Midbrain (tissue), 1 donor: ENCODE results near the gene KIAA0232.
"Not testable (repeated sequence)": the region's sequence is repeated elsewhere in the genome, so short reads cannot be mapped to it uniquely, and the experiment has no call there.

Experiments used
- DNase-seq: peaks from one replicate; lab custom pipeline; 2025; lab: John Stamatoyannopoulos, UW

KIAA0232 gene

DNA sequence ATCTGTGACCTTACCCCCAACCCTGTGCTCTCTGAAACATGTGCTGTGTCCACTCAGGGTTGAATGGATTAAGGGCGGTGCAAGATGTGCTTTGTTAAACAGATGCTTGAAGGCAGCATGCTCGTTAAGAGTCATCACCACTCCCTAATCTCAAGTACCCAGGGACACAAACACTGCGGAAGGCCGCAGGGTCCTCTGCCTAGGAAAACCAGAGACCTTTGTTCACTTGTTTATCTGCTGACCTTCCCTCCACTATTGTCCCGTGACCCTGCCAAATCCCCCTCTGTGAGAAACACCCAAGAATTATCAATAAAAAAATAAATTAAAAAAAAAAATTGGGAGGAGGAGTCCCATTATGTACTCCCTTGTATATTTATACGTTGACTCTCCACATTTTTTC lies 26.2 kb upstream of the KIAA0232 start:
- DNase-seq: not testable (repeated sequence)

DNA sequence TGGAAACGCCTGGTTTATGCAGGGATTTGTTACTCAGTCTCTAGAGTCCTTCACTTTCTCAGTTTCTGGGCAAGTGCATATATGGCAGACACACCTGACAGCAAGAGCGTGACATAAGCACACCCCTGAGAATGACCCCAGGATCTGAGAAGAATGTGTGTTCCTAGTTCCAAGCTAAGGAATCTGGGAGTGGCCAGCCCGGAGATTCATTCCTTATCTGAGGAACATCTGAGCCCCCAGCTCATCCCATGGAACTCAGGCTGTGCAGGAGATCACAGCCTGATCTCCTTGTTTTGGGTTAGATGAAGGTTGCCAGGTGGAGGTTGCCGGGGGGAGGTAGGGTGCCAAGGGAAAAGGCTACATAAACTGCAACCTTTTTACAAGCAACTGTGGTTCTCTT lies 23.8 kb upstream of the KIAA0232 start:
- no peak for DNase-seq

DNA sequence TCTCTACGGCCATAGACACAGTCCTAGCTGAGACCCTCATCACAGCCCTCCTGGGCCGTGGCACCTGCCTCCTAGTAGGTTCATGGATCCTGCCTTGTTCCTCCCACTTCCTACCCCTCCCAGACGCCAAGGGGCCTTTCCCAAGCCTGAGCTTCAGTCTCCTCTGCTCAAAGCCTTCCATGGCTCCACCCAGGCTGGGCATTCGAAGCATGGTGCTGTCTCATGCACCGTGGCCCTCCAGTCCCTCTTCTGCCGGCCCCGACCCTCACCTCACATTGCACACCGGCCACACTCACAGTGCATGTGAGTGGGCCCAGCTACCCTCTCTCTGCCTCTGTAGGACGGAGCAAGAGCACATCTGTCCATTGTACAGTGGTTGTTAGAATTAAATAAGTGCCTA lies 21.7 kb upstream of the KIAA0232 start:
- DNase-seq: no peak

DNA sequence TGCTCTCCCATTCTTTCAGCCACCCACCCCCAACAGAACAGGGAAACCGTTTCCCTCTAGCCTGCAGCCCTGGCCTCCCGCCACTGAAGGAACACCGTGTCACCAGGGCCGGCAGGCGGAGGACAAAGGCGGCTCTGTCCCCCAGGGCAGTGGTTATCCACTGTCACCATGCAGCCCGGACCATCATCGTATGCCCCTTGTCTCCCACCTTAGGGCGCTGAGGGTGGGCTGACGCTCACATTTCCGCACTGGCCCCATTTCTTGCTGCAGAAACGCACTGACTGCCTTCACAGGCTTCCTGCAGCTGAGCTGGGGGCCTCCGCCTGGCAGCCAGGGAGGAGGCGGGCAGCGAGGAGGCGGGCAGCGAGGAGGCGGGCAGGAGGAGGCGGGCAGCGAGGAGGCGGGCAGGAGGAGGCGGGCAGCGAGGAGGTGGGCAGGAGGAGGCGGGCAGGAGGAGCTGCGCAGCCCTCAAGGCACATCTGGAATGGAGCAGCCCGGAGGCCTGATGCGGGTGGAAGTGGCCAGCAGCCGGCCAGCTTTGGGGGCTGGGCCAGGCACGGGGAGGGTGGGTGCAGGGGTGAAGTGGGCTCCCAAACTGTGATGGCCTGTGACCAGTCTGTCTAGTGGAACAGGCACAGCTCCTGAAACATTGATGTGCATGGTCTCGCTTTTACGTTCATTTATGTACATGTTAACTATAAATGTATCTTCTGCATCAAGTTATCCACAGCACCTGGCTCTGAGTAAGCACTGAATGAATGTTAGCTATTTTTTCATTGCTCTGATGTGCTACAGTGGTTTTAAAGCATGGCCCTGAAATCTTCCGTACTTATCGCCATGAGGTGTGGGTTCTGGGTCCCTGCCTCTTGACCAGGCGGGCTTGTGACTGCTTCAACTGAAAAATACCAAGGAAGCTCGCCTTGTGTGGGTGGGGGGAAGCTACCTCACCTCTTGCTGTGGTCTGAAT lies 20.6 kb upstream of the KIAA0232 start:
- peak; percentile 65 for DNase-seq

DNA sequence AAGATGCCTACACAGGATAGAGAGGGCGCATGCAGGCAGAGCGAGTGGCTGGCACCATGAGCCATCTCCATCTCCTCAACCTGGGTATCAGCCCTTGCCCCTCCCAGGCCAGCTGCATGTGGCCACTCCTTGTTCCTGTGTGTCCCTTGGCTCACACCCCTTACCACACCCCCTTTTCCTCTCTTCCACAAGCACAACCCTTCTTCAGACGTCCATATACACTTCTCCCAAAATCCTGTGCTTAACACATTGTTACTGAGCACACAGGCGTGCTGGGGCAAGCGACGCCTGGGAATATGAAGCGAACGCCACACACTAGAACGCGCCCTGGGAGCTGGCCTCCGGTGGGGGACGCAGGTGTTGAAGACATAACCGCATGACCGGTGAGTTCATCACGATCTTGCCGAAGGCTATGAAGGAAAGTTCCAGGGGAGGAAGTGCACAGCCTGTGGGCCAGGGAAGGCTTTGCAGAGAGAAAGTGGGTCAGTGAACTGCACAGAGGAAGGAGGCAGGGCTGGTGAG lies 19.1 kb upstream of the KIAA0232 start:
- DNase-seq: no peak

DNA sequence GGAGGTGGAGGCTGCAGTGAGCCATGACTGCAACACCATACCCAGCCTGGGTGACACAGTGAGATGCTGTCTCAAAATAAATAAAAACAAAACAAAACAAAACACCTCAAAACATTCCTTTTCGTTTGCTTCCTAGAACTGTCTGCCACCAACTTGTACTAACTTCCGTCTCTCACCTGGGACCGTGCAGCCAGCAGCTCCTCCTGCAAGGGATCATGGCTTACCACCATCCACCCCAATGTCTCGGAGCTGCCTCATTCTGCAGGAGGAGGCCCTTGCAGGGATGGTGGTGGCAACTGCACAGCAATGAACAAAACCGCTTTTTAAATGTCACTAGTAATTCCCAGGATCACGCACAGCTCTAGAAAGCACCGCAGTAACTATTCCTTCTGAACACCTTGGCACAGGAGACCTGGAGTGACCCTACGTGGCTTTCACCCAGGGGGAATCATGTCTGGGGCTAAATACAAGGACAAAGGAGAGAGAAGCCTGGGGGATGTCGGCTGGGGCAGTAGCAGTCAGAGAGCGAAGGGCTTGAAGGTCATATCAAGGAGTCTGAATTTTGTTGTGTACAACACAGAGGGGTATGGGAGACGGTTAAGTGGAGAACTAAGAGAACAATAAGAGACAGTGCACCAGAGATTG lies 17.4 kb upstream of the KIAA0232 start:
- DNase-seq: no peak

DNA sequence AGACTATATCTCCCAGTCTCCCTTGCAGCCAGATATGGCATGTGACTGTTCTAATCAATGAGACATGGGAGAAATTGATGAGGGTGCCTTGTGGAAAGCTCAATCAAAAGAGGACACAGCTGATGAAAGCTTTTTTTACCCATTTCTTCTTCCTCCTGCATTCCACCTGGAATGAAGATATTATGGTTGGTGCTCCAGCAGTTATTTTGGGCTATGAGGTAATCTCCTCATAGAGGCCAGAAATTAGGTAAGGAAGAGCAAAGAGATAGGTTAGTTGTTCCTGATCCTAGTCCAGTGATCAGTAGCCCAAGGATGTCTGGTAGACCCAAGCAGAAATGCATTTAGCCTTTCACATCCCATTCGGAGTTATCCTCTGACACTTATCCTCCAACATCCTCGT lies 16.8 kb upstream of the KIAA0232 start:
- DNase-seq: no peak

DNA sequence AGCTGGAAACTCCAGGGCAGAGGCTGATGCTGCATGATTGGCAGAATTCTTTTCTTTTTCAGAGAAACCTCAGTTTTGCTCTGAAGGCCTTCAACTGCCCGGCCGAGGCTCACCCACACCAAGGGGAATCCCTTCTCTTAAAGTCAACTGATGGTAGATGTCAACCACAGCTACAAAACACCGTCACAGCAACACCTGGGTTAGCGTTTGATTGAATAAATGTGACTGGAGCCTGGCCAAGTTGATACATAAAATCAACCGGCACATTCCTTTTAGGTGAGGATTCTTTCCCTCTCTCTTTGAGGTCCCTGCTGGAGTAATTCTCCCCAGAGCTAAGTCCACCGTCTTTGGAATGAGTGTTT lies 15.2 kb upstream of the KIAA0232 start:
- no peak for DNase-seq

DNA sequence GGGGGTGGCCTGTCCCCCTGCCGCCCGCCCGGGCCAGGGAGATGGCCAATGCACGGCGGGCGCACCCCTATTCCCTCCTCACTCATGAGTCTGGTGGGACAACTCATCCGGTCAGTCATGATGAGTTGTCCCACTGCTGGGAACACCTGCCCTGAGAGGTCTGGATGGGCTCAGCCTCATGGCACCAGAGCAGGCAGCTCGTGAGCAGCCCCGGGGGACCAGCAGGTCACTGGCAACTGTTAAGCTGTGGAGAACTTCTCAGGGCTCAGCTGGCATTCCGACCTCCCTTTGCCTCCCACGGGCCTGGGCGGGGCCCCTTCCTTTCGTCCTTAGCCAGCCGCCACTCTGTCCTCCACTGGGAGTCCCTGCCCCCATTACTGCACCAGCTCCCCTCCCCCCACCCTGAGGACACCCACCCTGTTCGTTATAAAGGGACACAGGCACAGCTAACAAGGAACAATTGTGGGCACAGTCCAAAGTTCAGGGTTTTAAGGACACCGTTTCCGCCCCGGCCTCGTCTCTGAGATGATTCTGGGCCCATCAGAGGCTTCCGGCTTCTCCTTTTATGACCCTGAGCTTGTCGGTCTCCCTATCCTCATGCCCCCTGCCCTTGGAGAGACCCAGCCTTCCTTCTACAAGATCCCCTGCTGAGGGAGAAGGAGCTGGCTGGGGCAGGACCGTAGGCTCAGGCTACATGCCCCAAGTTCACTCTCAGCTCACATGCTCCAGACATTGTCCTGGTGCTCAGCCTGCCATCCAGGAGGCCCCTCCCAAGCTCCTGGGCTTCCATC lies 14.6 kb upstream of the KIAA0232 start:
- DNase-seq: no peak

DNA sequence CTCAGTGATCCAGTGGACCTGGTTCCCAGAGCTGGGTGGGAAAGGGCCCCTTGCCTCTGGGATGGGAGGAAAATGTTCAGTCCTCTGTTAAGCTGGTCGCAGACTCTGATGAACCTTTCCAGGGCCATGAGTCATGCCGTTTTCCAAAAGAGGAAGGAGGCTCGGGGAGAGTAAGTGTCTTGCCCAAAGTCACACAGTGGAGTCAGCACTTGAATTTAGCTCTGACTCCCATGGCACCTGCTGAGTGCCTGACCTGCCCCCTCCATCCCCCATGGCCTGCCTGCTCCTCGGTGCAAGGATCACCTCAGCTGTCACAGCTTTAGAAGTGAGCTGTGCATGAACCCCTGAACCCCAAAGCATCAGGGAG lies 14.0 kb upstream of the KIAA0232 start:
- no peak for DNase-seq

DNA sequence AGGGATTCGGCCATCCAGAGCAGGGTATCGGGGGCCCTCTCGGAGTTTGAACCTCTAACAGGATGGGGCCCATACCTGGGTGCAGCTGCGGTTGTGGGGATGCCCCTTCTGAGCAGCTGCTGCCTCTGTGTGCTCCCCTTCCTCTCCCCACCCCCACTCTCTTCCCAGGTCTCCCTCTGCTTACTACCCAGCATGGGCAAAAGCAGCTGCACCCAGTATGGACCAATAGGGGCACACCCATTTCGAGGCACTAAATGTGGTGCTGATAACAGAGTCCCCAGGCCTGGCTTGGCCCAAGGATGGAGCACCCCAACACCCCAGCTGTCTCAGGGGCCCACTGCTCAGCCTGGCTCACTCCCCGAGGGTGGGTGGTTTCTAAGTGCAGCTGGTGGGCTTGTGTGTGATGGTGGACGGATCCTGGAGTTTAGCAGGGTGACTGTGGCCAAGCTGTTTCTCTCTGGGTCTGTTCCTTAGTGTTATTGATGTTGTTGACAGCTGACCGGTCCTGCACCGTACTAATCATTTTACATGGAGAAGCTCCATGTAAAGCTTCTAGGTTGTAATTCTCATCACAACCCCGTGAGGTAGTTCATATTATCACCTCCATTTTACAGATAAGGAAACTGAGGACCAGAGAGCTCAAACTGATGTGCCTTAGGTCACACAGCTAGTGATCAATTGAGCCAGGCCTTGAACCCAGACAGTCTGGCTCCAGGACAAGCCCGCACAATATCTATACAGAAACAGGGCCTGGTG lies 13.1 kb upstream of the KIAA0232 start:
- DNase-seq: no peak

DNA sequence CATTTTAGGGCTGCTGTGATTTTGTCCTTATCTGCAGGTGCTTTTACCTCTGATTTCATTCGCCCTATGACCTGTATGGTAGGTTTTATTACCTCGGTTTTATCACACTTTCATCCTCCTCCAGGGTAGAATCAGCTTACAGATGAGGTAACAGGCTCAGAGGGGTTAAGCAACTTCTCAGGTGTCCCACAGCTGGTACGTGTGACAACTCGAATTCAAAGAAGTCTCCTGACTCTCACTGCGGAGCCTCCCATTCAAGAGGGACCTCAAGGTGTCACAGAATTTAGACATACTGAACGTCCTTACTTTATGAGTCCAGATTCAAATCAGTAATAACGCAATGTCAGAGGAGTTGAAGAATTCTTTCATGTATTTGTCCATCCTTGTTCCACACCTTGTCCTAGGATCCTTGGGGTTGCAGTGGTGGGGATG lies 12.5 kb upstream of the KIAA0232 start:
- no peak for DNase-seq

DNA sequence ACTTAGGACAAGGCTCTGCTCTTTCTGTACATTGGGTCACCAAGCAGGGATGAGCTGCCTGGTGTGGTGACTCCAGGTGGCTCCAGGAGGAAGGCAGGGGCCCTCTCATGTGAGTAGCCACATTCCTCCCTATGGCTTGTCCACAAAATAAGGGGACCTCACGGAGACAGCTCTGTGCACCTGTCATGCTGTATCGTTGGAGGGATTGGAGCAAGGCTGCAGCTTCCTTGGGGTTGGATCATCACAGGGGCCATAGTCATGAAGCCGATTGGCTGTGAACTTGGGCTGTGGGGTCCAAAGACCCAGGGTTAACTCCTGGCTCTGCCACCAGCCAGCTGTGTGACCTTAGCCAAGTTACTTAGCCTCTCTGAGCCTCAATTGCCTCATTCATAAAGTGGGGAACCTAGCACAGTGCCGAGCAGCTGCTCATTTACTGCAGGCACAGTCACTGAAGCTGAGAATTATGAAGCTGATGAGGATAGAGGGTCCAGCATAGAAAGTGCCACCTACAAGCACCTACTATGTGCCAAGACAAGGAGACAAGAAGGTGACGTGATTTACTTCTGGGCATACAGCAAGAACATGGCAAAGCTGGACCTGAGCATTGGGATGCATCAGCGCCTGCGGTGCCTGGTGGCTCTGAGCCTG lies 11.8 kb upstream of the KIAA0232 start:
- DNase-seq: no peak

DNA sequence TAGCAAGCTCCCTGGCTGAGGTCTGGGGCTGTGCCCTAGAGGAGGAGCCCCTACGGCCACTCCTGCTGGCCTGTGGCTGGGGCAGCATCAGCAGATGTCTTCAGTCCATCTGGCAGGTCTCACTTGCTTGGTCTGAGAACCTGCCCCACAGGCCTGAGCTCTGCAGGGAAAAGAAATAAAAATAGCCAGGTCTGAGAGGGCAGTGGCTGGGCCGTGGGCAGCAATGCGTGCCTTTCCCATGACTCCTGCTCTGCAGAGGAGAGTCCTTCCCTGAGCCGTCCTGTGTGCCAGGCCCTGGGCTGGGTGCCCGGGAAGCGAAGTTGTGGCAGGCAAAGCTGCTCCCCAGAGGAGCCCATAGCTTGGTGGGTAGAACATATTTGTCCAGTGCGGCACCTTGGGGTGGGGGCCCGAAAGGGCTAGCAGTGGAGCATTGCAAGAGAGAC lies 11.3 kb upstream of the KIAA0232 start:
- peak; percentile 33 for DNase-seq

DNA sequence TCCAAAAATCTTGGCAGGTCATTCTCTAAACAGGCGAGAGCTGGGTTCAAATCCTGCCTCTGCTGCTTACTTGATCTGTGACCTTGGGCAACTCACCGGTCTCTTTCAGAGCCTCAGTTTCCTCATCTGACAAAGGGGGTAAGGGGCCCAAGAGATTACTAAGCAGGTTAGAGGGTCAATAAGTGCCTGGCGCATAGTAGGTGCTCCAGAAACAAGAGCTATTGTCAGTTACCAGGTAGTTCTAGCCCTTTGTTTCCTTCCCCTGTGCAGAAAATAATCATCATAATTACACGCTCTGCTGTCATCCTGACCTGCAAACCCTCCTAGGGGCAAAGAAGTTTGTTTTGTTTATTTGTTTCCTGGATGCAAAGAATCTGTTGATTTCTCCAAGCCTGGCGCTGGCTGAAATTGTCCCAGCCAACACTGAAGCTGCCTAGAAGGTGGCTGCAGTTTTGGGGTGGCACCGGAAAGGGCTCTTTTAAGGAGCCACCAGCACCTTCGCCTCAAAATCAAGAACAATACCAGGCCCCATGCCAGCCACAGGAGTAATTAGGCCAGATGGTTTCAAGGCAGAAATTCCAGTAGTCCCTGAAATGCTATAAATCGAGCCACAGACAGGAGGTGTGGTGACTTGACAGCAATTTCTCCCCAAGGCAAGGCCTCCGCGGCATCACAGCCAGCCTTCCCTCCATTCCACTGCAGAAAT lies 10.2 kb upstream of the KIAA0232 start:
- DNase-seq: no peak

DNA sequence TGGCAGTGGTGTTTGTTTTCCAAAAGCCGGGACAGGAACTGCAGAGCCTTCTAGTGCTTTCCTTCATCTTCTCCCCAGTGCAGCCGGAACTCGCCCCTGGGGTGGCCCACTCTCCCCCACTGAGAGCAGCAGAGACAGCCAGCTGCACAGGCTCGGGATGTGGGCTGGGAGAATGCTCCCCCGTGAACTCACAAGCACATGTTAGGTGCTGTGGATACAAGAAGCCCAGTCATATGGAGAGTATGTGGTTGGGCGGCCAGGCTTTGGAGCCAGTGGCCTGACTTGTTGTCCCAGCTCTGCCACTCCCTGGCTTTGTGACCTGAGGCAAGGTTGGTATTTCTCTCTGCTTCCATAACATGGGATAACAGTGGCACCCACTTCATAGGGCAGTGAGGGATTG lies 9.4 kb upstream of the KIAA0232 start:
- no peak for DNase-seq

DNA sequence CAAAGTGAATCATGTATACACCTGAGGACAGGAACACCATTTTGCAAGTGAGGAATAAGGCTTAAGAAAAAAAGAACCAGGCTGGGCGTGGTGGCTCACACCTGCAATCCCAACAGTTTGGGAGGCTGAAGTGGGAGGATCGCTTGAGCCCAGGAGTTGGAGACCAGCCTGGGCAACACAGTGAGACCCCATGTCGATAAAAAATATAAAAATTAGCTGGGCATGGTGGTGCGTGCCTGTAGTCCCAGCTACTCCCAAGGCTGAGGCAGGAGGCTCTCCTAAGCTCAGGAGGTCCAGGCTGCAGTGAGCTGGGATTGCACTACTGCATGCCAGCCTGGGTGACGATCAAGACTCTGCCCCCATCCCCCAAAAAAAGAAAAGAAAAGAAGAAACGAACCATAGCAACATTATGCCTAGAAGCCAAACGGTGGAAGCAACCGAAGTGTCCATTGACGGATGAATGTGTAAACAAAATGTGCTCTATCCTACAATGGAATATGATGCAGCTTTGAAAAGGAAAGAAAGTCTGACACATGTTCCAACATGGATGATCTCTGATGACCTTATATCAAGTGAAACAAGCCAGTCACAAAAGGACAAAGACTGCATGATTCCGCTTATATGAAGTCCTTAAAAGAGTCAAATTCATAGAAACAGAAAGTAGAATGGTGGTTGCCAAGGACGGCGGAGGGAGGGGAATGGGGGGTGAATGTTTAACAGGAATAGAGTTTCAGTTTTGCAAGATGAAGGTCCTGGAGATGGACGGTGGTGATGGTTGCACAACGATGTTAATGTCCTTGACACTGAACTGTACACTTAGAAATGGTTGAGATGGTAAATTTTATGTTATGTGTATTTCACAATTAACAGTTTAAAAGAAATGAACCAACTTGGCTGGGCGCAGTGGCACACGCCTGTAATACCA lies 8.6 kb upstream of the KIAA0232 start:
- no peak for DNase-seq

DNA sequence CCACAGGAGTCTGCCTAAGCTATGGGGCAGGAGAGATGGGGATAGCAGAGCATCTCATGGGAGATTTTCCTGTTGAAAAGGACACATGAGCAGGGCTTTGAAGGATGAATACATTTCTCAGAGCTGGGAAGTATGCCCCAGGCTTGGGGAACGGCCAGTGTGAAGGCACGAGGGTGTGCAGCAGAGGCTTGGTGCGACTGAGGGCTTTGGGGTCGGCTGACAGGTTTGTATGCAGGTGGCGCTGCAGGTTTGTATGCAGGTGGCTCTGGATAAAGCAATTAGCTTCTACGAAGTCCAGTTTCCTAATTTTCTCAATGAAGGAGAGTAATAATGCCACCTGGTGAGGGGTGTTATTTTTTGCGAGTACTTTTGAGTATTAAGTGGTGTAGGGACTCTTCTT lies 6.8 kb upstream of the KIAA0232 start:
- no peak for DNase-seq

DNA sequence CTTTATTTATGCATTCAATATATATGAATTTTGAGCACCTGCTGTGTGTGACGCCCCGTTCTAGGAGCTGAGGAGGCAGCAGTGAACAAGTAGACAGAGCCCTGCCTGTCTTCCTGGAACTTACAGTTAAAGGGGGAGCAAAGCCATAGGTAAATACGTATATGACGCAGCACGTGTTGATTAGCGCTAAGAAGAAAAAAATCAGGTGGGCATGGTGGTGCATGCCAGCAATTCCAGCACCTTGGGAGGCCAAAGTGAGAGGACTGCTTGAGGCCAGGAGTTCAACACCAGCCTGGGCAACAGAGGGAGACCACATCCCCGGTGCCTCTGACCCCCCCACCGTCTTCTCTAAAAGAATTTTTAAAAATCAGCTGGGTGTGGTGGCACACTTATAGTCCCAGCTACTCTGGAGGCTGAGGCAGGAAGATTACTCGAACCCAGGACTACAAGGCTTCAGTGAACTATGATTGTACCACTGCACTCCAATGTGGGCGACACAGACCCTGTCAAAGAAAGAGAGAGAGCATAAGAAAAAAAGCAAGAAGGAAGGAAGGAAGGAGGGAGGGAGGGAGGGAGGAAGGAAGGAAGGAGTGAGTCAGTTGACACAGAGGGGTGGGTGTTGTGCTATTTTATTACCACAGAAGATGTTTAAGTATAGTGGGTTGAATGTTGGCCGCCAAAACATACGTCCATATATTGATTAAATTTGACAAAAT lies 5.4 kb upstream of the KIAA0232 start:
- DNase-seq: no peak
